K562 (cell line): ENCODE results near the gene RAP2B. TPM values are rescaled to one million over a fixed set of nuclear protein-coding genes. Genes with fewer than 3 reads are reported as not detected.

ENCODE experiments used
- ATAC-seq: fragments of 200-7000 bp; cut with Tn5 transposase; 3 replicates; pipeline ENCODE4 v1.9.1; 2020; ENCODE audit warnings: moderate library complexity
- BruUV-seq: library from RNA; stranded (reverse); fragments of 400-500 nt; replicated peaks from 2 replicates; lab custom pipeline; 2021; lab: Mats Ljungman, UMichigan
- CTCF ChIA-PET: fragments of 300-600 bp; formaldehyde crosslinking; extraction: SDS; loops from one replicate; lab custom pipeline; 2021; ENCODE audit warnings: low intra/inter-chr PET ratio; lab: Yijun Ruan, JAX
- POLR2A ChIA-PET: fragments of 300-600, 350-650 bp; sonication (Branson Sonifier 250); formaldehyde crosslinking; extraction: SDS; loops from one replicate; lab custom pipeline; 2021; ENCODE audit warnings: antibody characterized with exemption, inconsistent platforms; lab: Yijun Ruan, JAX
- DNase-seq, 4 experiments: peaks; one replicate each; pipeline versions ENCODE4 v3.0.0 to v3.0.0-alpha.2; 2011 to 2018; ENCODE audit warnings: low spot score in 3 of 4, mixed read lengths in 3 of 4; ENCODE audit errors: extremely low read depth in 1 of 4
- FAIRE-seq: peaks from 2 replicates; lab custom pipeline; 2011; peaks lifted over from hg19 to GRCh38; lab: Jason Lieb, UNC
- H2AFZ ChIP-seq: 2 replicates; pipeline ENCODE4 v1.6.0; 2011; ENCODE audit warnings: low read depth, low read length, control low read depth, inconsistent platforms
- H3K27ac ChIP-seq: fragments of 200-600 bp; 3 replicates; pipeline ENCODE4 v1.8.0; 2011; ENCODE audit warnings: low read depth, mild to moderate bottlenecking, control low read depth, inconsistent platforms, low read length, moderate library complexity, mixed read lengths; ENCODE audit errors: extremely low read depth
- H3K27me3 ChIP-seq, 2 experiments: fragments of 300-600 bp in 1 of 2; 2 replicates in 1 of 2; 3 replicates in 1 of 2; pipeline versions ENCODE4 v1.6.0 to v1.8.0; 2011; ENCODE audit warnings: inconsistent platforms in 2 of 2, low read length in 2 of 2, mild to moderate bottlenecking in 1 of 2, mixed read lengths in 1 of 2, moderate library complexity in 1 of 2; ENCODE audit not compliant: control insufficient read depth in 2 of 2, insufficient read depth in 2 of 2
- H3K36me3 ChIP-seq: fragments of 300-600 bp; 3 replicates; pipeline ENCODE4 v1.8.0; 2011; ENCODE audit warnings: mild to moderate bottlenecking, low read length, inconsistent platforms; ENCODE audit not compliant: control insufficient read depth, insufficient read depth
- H3K4me1 ChIP-seq, 2 experiments: fragments of 200-600 bp in 1 of 2; replicated peaks in 1 of 2; 2 replicates in 1 of 2; 3 replicates in 1 of 2; pipeline versions ENCODE4 v1.5.1 to v1.8.0; 2011; ENCODE audit warnings: inconsistent platforms in 2 of 2, low read length in 2 of 2, mild to moderate bottlenecking in 1 of 2, mixed read lengths in 1 of 2, moderate library complexity in 1 of 2; ENCODE audit not compliant: control insufficient read depth in 2 of 2, insufficient read depth in 2 of 2
- H3K4me2 ChIP-seq: 2 replicates; pipeline ENCODE4 v1.6.1; 2011; ENCODE audit warnings: low read length, control low read depth, inconsistent platforms, mixed read lengths; ENCODE audit not compliant: insufficient read depth
- H3K4me3 ChIP-seq: fragments of 200-600 bp; sonication (generic), shearing (Covaris generic); 2 replicates; pipeline ENCODE4 v1.5.1; 2016; ENCODE audit warnings: control low read depth, inconsistent platforms
- H3K79me2 ChIP-seq: fragments of 200-600 bp; 3 replicates; pipeline ENCODE4 v1.8.0; 2011; ENCODE audit warnings: low read length, inconsistent platforms; ENCODE audit not compliant: control insufficient read depth, insufficient read depth
- H3K9ac ChIP-seq, 2 experiments: 2 replicates each; pipeline versions ENCODE4 v1.6.0 to v1.6.1; 2011; ENCODE audit warnings: low read depth in 2 of 2, low read length in 2 of 2, control low read depth in 1 of 2, inconsistent platforms in 1 of 2, mild to moderate bottlenecking in 1 of 2, mixed read lengths in 1 of 2; ENCODE audit not compliant: insufficient read depth in 1 of 2
- H3K9me1 ChIP-seq: one replicate; pipeline ENCODE4 v1.6.0; 2011; ENCODE audit warnings: inconsistent platforms, mild to moderate bottlenecking, low read length, moderate library complexity; ENCODE audit not compliant: control insufficient read depth, insufficient read depth
- H3K9me3 ChIP-seq: replicated peaks from 2 replicates; pipeline ENCODE4 v1.5.1; 2011; ENCODE audit warnings: low read depth, low read length, inconsistent platforms; ENCODE audit not compliant: control insufficient read depth, insufficient read depth
- H4K20me1 ChIP-seq: replicated peaks from 2 replicates; pipeline ENCODE4 v1.6.1; 2011; ENCODE audit warnings: low read length, inconsistent platforms, mixed read lengths; ENCODE audit not compliant: control insufficient read depth, insufficient read depth
- ATF1 ChIP-seq, 2 experiments: fragments of 450-650 bp in 1 of 2; IDR thresholded peaks; 2 replicates each; pipeline ENCODE4 v1.6.1; 2016; ENCODE audit warnings: missing compliant biosample characterization in 1 of 2, missing genetic modification characterization in 1 of 2
- ATF7 ChIP-seq: fragments of 450-650 bp; IDR thresholded peaks from 2 replicates; pipeline ENCODE4 v1.7.1; 2014; ENCODE audit warnings: mild to moderate bottlenecking, moderate library complexity
- ELF4 ChIP-seq: fragments of 450-650 bp; formaldehyde crosslinking; IDR thresholded peaks from 2 replicates; pipeline ENCODE4 v1.4.0; 2022; ENCODE audit warnings: missing genetic modification characterization
- ETV1 ChIP-seq: fragments of 450-650 bp; conservative IDR thresholded peaks from 2 replicates; pipeline ENCODE4 v1.6.1; 2016; ENCODE audit warnings: missing genetic modification characterization, control low read depth, low read depth, missing compliant biosample characterization
- LARP7 ChIP-seq: fragments of 450-650 bp; IDR thresholded peaks from 2 replicates; pipeline ENCODE4 v1.6.1; 2016
- SAFB ChIP-seq: fragments of 200-400 bp; formaldehyde crosslinking; IDR thresholded peaks from 2 replicates; pipeline ENCODE4 v1.6.1; 2017; ENCODE audit warnings: low read depth, low read length, borderline replicate concordance
- SRSF1 ChIP-seq: fragments of 200-400 bp; formaldehyde crosslinking; IDR thresholded peaks from 2 replicates; pipeline ENCODE4 v1.6.1; 2017; ENCODE audit warnings: mild to moderate bottlenecking, low read depth, low read length, moderate library complexity
- ZNF274 ChIP-seq: IDR thresholded peaks from 2 replicates; pipeline ENCODE4 v1.6.1; 2011; ENCODE audit warnings: low read depth, mild to moderate bottlenecking, low read length, moderate library complexity, borderline replicate concordance
- ZNF408 ChIP-seq: fragments of 250-450 bp; sonication (Bioruptor Pico); IDR thresholded peaks from 2 replicates; pipeline ENCODE4 v1.4.0; 2020; ENCODE audit warnings: low read depth, mild to moderate bottlenecking, moderate library complexity
- WGBS: fragments of 100-300 bp; shearing (Covaris generic); methylation state at CpG from one replicate; pipeline ENCODE4 v1.1.6; 2016; ENCODE audit warnings: low coverage, mixed read lengths; ENCODE audit not compliant: insufficient coverage; ENCODE audit errors: missing lambda C conversion rate; 5-methylcytosine and 5-hydroxymethylcytosine counted together
- in situ Hi-C: fragments of 300-500 bp; cut with MboI; formaldehyde crosslinking; loops from 4 replicates; pipeline ENCODE4 v1.15.0; 2018; ENCODE audit warnings: inconsistent platforms, mixed read lengths
- intact Hi-C: fragments of 100-400 bp; cut with micrococcal nuclease; formaldehyde crosslinking; loops from 2 replicates; pipeline ENCODE4 v1.14.2; 2022
- polyA plus RNA-seq, 8 experiments: library from polyadenylated mRNA; depleted of rRNA in 4 of 8; stranded (reverse) in 5 of 8; unstranded in 3 of 8; fragments of >200 nt; fragmentation: Nextera tagmentation in 2 of 8; fragmentation: Illumina TruSeq in 1 of 8; extraction: Ambion mirVana in 2 of 8; extraction: Trizol in 1 of 8; gene quantifications; 2 replicates each; pipeline versions ENCODE4 v1.2.1 to v1.2.3, GENCODE V29; 2011 to 2014; ENCODE audit warnings: inconsistent platforms in 1 of 8, missing spikeins in 1 of 8
- total RNA-seq, 7 experiments: library from RNA; depleted of rRNA in 6 of 7; stranded (reverse); fragments of >200 nt in 6 of 7; fragmentation: Illumina TruSeq in 2 of 7; extraction: Trizol in 2 of 7; gene quantifications; 2 replicates each; pipeline versions ENCODE4 v1.2.1 to v1.2.3, GENCODE V29; 2011 to 2021; ENCODE audit warnings: low replicate concordance in 1 of 7
- TF ChIP-seq, protein P1 (sequence below): fragments of 450-650 bp; formaldehyde crosslinking; conservative IDR thresholded peaks from 2 replicates; pipeline ENCODE4 v1.4.0; 2022; ENCODE audit warnings: mild to moderate bottlenecking, missing genetic modification characterization
- TF ChIP-seq, protein P2 (sequence below): sonication (generic); formaldehyde crosslinking; IDR thresholded peaks from 2 replicates; pipeline ENCODE4 v1.8.0; 2022; ENCODE audit warnings: mild to moderate bottlenecking, missing genetic modification reagents

Gene RAP2B
- total and polyA plus RNA-seq, 9 of the 15 experiments (the other 6 are each of a cell fraction or from before 2014, with no cell fraction given) = 9.4 to 31.2 (median 15.8) TPM

DNA sequence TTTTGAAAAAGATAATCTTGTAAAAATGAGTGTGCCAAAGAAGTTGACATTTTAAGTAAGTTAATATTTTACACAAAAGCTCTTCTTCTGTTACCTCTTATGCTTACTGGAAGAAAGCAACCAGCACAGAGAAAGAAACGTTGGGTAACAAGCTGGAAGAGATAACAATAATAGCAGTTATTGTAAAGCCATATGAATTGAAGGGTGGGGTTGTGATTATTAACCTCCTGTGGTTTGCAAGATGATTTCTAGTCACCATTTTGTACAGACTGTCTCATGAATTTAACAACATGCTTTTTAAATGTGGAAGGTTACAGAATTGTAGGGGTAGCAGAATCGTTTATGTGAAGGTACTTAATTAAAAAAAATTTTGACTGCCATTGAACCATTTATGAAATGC, 9.2 kb downstream of the RAP2B start:
- Histone ChIP-seq H3K4me2 (no peak overlapping the region), H3K79me2 (peaks cover 34% of the 10 kb centered on the region), H3K9me3 (no peaks in the 10 kb centered on the region), H3K36me3 (peaks cover 26% of the 10 kb centered on the region), H3K4me3 (no peak overlapping the region), H4K20me1 (no peaks in the 10 kb centered on the region), H2AFZ (no peak overlapping the region), H3K27me3 (no peaks in the 10 kb centered on the region), H3K27ac (no peak overlapping the region), H3K4me1 (peaks cover 9 to 20% of the 10 kb centered on the region in 2 experiments; a peak in 3 of 5 replicates), H3K9ac (no peak overlapping the region), H3K9me1 (no peaks in the 10 kb centered on the region)
- ChIA-PET CTCF (no interaction called here), POLR2A (interaction anchor here (0.5 to 1.9 kb wide), 3 partner anchors 10 to 592 kb away, joined by 4 to 6 read pairs (median 4); no protein-coding TSS in a partner anchor)
- FAIRE-seq (no peak), ATAC-seq (no peak), DNase-seq (peak in 3 of 4 experiments; percentile 18 to 24 (median 23))
- WGBS = 25% methylated on average over 2 of the region's 2 CpGs
- BruUV-seq = no TSS peak
- intact Hi-C loops (no loop called here), in situ Hi-C loops (no loop called here)
- TF ChIP-seq ZNF274 (no peak), ATF7 (no peak), LARP7 (no peak), SAFB (no peak), ATF1 (CRISPR knock-in tag; IDR thresholded peaks at IDR 0.05) (no peak), ATF1 (tag; IDR thresholded peaks at IDR 0.05) (no peak), ETV1 (tag) (no peak), SRSF1 (no peak), ZNF408 (CRISPR knock-in tag) (no peak), ELF4 (CRISPR knock-in tag) (no peak)
- TF ChIP-seq, protein P1, sequence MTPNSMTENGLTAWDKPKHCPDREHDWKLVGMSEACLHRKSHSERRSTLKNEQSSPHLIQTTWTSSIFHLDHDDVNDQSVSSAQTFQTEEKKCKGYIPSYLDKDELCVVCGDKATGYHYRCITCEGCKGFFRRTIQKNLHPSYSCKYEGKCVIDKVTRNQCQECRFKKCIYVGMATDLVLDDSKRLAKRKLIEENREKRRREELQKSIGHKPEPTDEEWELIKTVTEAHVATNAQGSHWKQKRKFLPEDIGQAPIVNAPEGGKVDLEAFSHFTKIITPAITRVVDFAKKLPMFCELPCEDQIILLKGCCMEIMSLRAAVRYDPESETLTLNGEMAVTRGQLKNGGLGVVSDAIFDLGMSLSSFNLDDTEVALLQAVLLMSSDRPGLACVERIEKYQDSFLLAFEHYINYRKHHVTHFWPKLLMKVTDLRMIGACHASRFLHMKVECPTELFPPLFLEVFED (CRISPR knock-in tag) = no peak
- TF ChIP-seq, protein P2, sequence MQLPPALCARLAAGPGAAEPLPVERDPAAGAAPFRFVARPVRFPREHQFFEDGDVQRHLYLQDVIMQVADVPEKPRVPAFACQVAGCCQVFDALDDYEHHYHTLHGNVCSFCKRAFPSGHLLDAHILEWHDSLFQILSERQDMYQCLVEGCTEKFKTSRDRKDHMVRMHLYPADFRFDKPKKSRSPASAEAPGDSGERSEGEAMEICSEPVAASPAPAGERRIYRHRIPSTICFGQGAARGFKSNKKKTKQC (CRISPR knock-in tag) = no peak
